Neural cell (in vitro differentiated cells): Measurements from ENCODE around the gene ZNF668.

Source experiments
- EP300 ChIP-seq: fragments of 450-650 bp; conservative IDR thresholded peaks from 2 replicates; pipeline ENCODE4 v1.6.1; 2014; ENCODE audit warnings: antibody characterized with exemption, mild to moderate bottlenecking, moderate library complexity; ENCODE audit not compliant: poor library complexity, severe bottlenecking
- EZH2 ChIP-seq: fragments of 200-600, 300-800 bp; shearing (Covaris generic), sonication (generic); IDR thresholded peaks from 2 replicates; pipeline ENCODE4 v1.6.1; 2014; ENCODE audit warnings: antibody characterized with exemption, low read length, borderline replicate concordance, mild to moderate bottlenecking; ENCODE audit not compliant: insufficient read depth, poor library complexity, severe bottlenecking
- MXI1 ChIP-seq: fragments of 450-650 bp; conservative IDR thresholded peaks from 2 replicates; pipeline ENCODE4 v1.6.1; 2014; ENCODE audit warnings: antibody characterized with exemption, mild to moderate bottlenecking; ENCODE audit not compliant: poor library complexity, severe bottlenecking
- POLR2AphosphoS5 ChIP-seq: IDR thresholded peaks from 2 replicates; pipeline ENCODE4 v1.6.1; 2012
- RAD21 ChIP-seq: fragments of 450-650 bp; conservative IDR thresholded peaks from 2 replicates; pipeline ENCODE4 v1.6.1; 2014; ENCODE audit warnings: antibody characterized with exemption, mild to moderate bottlenecking, moderate library complexity
- TAF1 ChIP-seq: IDR thresholded peaks from 2 replicates; pipeline ENCODE4 v1.6.1; 2012; ENCODE audit warnings: low read depth
- TF ChIP-seq, protein P1 (sequence below): IDR thresholded peaks from 2 replicates; pipeline ENCODE4 v1.6.1; 2012; ENCODE audit warnings: borderline replicate concordance
- TF ChIP-seq, protein P2 (sequence below): fragments of 450-650 bp; IDR thresholded peaks from 2 replicates; pipeline ENCODE4 v1.5.1; 2014; ENCODE audit warnings: antibody characterized with exemption, mild to moderate bottlenecking, moderate library complexity; ENCODE audit not compliant: poor library complexity, severe bottlenecking

DNA sequence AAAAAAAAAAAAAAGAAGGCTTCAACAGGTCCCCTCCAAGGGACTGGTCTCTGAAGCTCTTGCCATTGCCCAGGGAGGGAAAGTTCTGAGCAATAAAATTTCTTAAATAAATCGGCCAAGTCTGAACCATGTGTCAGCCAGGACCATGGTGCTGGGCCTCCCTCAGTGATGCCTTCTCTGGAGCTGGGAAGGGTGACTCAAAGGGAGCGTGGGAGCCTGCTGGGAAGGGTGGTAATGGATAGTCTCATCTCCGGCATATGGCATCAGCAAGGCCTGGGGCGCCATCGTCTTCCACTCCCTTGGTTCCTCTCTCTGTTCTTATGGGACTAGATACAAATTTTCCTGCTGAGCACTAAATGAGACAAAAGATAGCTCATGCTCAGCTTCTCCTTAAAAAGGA lies 18.3 kb upstream of the ZNF668 start:
- TF ChIP-seq, protein P1, sequence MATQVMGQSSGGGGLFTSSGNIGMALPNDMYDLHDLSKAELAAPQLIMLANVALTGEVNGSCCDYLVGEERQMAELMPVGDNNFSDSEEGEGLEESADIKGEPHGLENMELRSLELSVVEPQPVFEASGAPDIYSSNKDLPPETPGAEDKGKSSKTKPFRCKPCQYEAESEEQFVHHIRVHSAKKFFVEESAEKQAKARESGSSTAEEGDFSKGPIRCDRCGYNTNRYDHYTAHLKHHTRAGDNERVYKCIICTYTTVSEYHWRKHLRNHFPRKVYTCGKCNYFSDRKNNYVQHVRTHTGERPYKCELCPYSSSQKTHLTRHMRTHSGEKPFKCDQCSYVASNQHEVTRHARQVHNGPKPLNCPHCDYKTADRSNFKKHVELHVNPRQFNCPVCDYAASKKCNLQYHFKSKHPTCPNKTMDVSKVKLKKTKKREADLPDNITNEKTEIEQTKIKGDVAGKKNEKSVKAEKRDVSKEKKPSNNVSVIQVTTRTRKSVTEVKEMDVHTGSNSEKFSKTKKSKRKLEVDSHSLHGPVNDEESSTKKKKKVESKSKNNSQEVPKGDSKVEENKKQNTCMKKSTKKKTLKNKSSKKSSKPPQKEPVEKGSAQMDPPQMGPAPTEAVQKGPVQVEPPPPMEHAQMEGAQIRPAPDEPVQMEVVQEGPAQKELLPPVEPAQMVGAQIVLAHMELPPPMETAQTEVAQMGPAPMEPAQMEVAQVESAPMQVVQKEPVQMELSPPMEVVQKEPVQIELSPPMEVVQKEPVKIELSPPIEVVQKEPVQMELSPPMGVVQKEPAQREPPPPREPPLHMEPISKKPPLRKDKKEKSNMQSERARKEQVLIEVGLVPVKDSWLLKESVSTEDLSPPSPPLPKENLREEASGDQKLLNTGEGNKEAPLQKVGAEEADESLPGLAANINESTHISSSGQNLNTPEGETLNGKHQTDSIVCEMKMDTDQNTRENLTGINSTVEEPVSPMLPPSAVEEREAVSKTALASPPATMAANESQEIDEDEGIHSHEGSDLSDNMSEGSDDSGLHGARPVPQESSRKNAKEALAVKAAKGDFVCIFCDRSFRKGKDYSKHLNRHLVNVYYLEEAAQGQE, result no peak
- TF ChIP-seq, protein P2, sequence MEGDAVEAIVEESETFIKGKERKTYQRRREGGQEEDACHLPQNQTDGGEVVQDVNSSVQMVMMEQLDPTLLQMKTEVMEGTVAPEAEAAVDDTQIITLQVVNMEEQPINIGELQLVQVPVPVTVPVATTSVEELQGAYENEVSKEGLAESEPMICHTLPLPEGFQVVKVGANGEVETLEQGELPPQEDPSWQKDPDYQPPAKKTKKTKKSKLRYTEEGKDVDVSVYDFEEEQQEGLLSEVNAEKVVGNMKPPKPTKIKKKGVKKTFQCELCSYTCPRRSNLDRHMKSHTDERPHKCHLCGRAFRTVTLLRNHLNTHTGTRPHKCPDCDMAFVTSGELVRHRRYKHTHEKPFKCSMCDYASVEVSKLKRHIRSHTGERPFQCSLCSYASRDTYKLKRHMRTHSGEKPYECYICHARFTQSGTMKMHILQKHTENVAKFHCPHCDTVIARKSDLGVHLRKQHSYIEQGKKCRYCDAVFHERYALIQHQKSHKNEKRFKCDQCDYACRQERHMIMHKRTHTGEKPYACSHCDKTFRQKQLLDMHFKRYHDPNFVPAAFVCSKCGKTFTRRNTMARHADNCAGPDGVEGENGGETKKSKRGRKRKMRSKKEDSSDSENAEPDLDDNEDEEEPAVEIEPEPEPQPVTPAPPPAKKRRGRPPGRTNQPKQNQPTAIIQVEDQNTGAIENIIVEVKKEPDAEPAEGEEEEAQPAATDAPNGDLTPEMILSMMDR, result no peak
- TF ChIP-seq EZH2 (no peak), EP300 (no peak), RAD21 (no peak), POLR2AphosphoS5 (no peak), TAF1 (no peak), MXI1 (no peak)
